ENCODE results near the gene NFE2.

The NFE2 gene

GRCh38 chr12:54337854-54338650, 37.2 kb upstream of the NFE2 start:
- no peak overlapping the region for H3K4me3 ChIP-seq (ENCODE audit: low read depth, low read length)
- no peak for TF ChIP-seq CTCF (IDR thresholded peaks at IDR 0.05; ENCODE audit: insufficient read depth, low read depth, low read length, missing control alignments)
- DNase-seq (ENCODE audit: low read depth), result no peak

- DNase-seq (ENCODE audit: low read depth), result no peak
- no peak overlapping the region for H3K4me3 ChIP-seq (ENCODE audit: low read depth, low read length)
Measured at GRCh38 chr12:54337280-54337842, 36.5 kb upstream of the NFE2 start.

DNA sequence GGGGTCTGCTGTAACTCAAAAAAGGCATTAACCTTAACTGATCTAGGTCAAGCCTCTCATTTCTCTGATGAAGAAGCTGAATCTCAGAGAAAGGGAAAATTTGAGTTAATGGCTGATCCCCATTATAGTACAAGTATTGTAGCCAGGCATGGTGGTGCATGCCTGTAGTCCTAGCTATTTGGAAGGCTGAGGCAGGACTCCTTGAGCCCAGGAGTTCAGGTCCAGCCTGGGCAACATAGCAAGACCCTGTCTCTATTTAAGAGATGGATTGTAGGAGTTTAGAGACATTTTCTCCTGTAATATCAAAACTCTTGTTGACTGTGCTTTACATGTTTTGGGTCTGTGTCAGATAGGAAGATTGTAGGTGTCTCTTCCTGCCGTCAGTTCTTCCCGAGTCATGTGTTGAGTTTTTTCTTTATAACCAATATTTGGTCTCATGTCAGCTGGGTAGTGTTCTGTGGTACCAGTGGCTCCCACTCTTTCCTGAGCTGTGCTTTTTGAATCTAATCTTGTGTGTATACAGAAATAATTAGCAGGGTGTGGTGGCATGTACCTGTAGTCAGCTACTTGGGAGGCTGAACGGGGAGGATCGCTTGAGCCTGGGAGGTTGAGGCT, 32.7 kb upstream of the NFE2 start:
- TF ChIP-seq CTCF (IDR thresholded peaks at IDR 0.05; ENCODE audit: insufficient read depth, low read depth, low read length, missing control alignments), result no peak
- no peak for DNase-seq (ENCODE audit: low read depth)
- H3K4me3 ChIP-seq (ENCODE audit: low read depth, low read length), result no peak overlapping the region

More at GRCh38 chr12:54337280-54337842, 36.5 kb upstream of the NFE2 start:
- TF ChIP-seq CTCF (IDR thresholded peaks at IDR 0.05; ENCODE audit: insufficient read depth, low read depth, low read length, missing control alignments), result no peak

DNA sequence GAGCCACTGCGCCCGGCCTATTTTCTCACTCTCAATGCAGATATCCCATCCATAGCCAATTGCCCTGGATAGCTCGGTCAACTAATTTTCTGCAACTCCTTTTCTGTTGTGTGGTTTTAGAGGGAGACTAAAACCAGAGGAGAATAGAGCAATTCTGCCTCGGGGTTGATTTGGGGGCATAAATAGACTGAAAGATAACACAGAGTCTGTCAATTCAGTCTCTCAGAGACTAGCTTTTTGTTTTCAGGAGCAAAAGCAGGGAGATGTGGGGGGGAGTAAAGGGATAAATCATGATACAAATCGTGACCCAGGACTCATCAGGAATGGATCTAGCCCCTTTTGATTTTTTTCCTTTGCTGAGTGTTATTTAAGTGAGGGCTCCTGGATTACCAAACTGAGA, 30.6 kb upstream of the NFE2 start:
- DNase-seq (ENCODE audit: low read depth), result no peak
- no peak for TF ChIP-seq CTCF (IDR thresholded peaks at IDR 0.05; ENCODE audit: insufficient read depth, low read depth, low read length, missing control alignments)
- H3K4me3 ChIP-seq (ENCODE audit: low read depth, low read length), result no peak overlapping the region

DNA sequence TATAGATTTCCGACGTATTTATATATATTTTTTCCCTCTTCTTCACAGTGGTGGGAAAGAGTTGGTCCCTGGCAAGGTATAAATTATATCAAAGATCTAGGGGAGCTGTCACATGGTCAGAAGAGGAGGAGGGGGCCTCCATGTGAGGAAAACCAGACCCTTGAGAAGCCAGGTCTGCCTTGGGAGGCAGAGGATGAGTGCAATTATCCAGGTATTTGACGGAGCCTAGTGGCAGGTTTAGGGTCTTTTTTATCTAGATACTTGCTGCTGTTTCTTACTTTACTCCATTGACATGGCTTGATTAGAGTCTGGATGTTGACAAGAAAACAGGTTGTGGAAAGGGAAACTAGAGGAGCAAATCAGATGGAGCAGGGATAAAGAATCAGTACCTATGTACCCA, 29.6 kb upstream of the NFE2 start:
- H3K4me3 ChIP-seq (ENCODE audit: low read depth, low read length), result no peak overlapping the region
- DNase-seq (ENCODE audit: low read depth), result no peak
- TF ChIP-seq CTCF (IDR thresholded peaks at IDR 0.05; ENCODE audit: insufficient read depth, low read depth, low read length, missing control alignments), result no peak

DNA sequence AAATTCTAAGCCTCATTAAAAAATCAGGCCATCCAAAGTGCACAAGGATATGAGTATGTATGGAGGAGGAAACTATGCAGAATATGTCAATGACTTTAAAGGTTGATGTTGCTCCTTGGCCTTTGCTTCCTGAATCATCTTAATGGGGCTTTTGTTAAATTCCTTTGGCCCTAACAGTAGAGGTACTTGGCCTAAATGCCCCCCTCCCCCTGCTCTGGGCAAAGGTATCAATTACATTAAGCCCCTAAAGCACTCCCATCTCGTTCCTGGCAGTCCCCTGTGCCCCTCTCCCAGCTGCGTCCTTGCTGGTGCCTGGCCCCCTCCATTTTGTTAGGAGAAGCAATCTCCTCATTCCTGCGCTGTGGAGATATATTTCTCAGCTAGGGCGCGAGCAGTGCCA, 28.9 kb upstream of the NFE2 start:
- TF ChIP-seq CTCF (IDR thresholded peaks at IDR 0.05; ENCODE audit: insufficient read depth, low read depth, low read length, missing control alignments), result no peak
- DNase-seq (ENCODE audit: low read depth), result no peak
- no peak overlapping the region for H3K4me3 ChIP-seq (ENCODE audit: low read depth, low read length)

Data from GM12865 (cell line).